ENCODE results near the gene C20orf202.

C20orf202 gene

GRCh38 chr20:1184638-1185315 is 18.5 kb upstream of the C20orf202 start, which contains the start of gene TMEM74B:
Gene TMEM74B (minus strand): TSS chr20:1184981. CDS start chr20:1183801, 1,180 bp downstream.
- no peak for DNase-seq (ENCODE audit: low read depth)

- no peak for DNase-seq (ENCODE audit: low read depth)
These were observed 17.9 kb upstream of the C20orf202 start for GRCh38 chr20:1185316-1185741.

GRCh38 chr20:1185790-1186334 is 17.4 kb upstream of the C20orf202 start:
- no peak for DNase-seq (ENCODE audit: low read depth)

- DNase-seq (ENCODE audit: low read depth) = no peak
These were observed 16.8 kb upstream of the C20orf202 start for GRCh38 chr20:1186367-1186991.

- DNase-seq (ENCODE audit: low read depth) = no peak
These were observed 15.6 kb upstream of the C20orf202 start for GRCh38 chr20:1187605-1188171.

- no peak for DNase-seq (ENCODE audit: low read depth)
These were observed 14.9 kb upstream of the C20orf202 start for GRCh38 chr20:1188347-1188746.

- no peak for DNase-seq (ENCODE audit: low read depth)
These were observed 13.4 kb upstream of the C20orf202 start for GRCh38 chr20:1189827-1190226.

GRCh38 chr20:1190847-1191246 is 12.4 kb upstream of the C20orf202 start:
- DNase-seq (ENCODE audit: low read depth) = no peak

GRCh38 chr20:1191299-1191698 is 12.0 kb upstream of the C20orf202 start:
- no peak for DNase-seq (ENCODE audit: low read depth)

GRCh38 chr20:1195226-1195625 is 8.0 kb upstream of the C20orf202 start:
- no peak for DNase-seq (ENCODE audit: low read depth)

- DNase-seq (ENCODE audit: low read depth) = no peak
These were observed 6.6 kb upstream of the C20orf202 start for GRCh38 chr20:1196634-1197033.

GRCh38 chr20:1197801-1198200 is 5.5 kb upstream of the C20orf202 start:
- no peak for DNase-seq (ENCODE audit: low read depth)

- DNase-seq (ENCODE audit: low read depth) = no peak
These were observed 4.5 kb upstream of the C20orf202 start for GRCh38 chr20:1198751-1199150.

GRCh38 chr20:1199212-1199873 is 3.9 kb upstream of the C20orf202 start:
- DNase-seq (ENCODE audit: low read depth) = no peak

- DNase-seq (ENCODE audit: low read depth) = no peak
These were observed 3.3 kb upstream of the C20orf202 start for GRCh38 chr20:1199964-1200363.

- DNase-seq (ENCODE audit: low read depth) = no peak
These were observed 376 bp downstream of the C20orf202 start for GRCh38 chr20:1203630-1204029.

GRCh38 chr20:1204113-1204512 is 859 bp downstream of the C20orf202 start:
- no peak for DNase-seq (ENCODE audit: low read depth)

- no peak for DNase-seq (ENCODE audit: low read depth)
These were observed 1.3 kb downstream of the C20orf202 start for GRCh38 chr20:1204576-1204975.

- no peak for DNase-seq (ENCODE audit: low read depth)
These were observed 2.5 kb downstream of the C20orf202 start for GRCh38 chr20:1205802-1206201.

- DNase-seq (ENCODE audit: low read depth) = no peak
These were observed 3.3 kb downstream of the C20orf202 start for GRCh38 chr20:1206366-1207148.

- no peak for DNase-seq (ENCODE audit: low read depth)
These were observed 4.1 kb downstream of the C20orf202 start for GRCh38 chr20:1207293-1207878.
